GM12874 (cell line): ENCODE measurements around the gene LCOR.

Experiments used
- CTCF ChIP-seq: IDR thresholded peaks from 2 replicates; pipeline ENCODE4 v1.5.1; 2011; ENCODE audit warnings: low read depth, mild to moderate bottlenecking, control low read depth, low read length, moderate library complexity; ENCODE audit not compliant: insufficient read depth

LCOR gene

GRCh38 chr10:96986200-96986856 is 154.2 kb downstream of the LCOR start:
- no peak for TF ChIP-seq CTCF

GRCh38 chr10:96987141-96987841 is 155.2 kb downstream of the LCOR start:
- no peak for TF ChIP-seq CTCF

GRCh38 chr10:96987842-96988175 is 155.7 kb downstream of the LCOR start:
- TF ChIP-seq CTCF, result no peak

DNA sequence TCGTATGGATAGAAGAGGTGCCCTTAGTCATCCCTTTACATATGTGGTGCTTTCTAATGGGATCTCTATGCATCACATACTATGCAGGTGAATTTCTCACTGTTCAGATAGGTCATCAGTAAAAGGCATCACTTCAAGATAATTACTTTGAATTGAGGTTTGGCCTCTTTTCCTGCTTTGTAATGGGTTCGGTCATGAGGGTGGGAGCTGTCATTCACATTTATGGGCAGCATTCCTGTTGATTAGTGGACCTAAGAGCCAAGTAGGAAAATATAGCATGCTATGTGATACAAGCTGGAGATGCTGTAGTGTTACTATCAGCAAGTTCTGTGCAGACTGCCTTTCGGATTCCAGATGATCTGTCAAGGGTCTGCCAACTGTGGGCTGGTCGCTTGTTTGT is 156.3 kb downstream of the LCOR start:
- no peak for TF ChIP-seq CTCF

- TF ChIP-seq CTCF, result no peak
Measured at GRCh38 chr10:96991313-96991841, 159.3 kb downstream of the LCOR start.

GRCh38 chr10:96992721-96993120 is 160.6 kb downstream of the LCOR start:
- no peak for TF ChIP-seq CTCF

GRCh38 chr10:96995851-96996250 is 163.8 kb downstream of the LCOR start:
- no peak for TF ChIP-seq CTCF
